T-cell (primary cell): ENCODE data around the gene RFXAP. TPM values are rescaled to one million over a fixed set of nuclear protein-coding genes. Genes with fewer than 3 reads are reported as not detected.

ENCODE experiments used
- ATAC-seq, 4 experiments: fragments of 200-7000 bp in 3 of 4; fragments of 150-1000 bp in 1 of 4; cut with Tn5 transposase; replicated peaks in 1 of 4; 1 replicate in 3 of 4; 2 replicates in 1 of 4; pipeline ENCODE4 v1.10.0; 2021; ENCODE audit warnings: moderate library complexity in 3 of 4, mild to moderate bottlenecking in 2 of 4, moderate number of reproducible peaks in 1 of 4
- CTCF ChIA-PET, 2 donors: fragments of 300-600 bp; sonication (Branson Sonifier 250); formaldehyde crosslinking; loops; one replicate each; lab custom pipeline; 2022; ENCODE audit warnings: antibody characterized with exemption in 2 of 2; lab: Charles Lee
- POLR2A ChIA-PET, 2 donors: fragments of 300-600 bp; sonication (Branson Sonifier 250); formaldehyde crosslinking; loops; one replicate each; lab custom pipeline; 2022; ENCODE audit warnings: antibody characterized with exemption in 2 of 2; lab: Charles Lee
- DNase-seq, 35 experiments: peaks; one replicate each; pipeline versions ENCODE4 v3.0.0 to v3.0.0-alpha.2; 2013 to 2023
- H3K27ac ChIP-seq: one replicate; pipeline ENCODE4 v1.5.1; 2013; ENCODE audit warnings: low read length
- H3K27me3 ChIP-seq, 2 experiments: replicated peaks in 1 of 2; 1 replicate in 1 of 2; 2 replicates in 1 of 2; pipeline versions ENCODE4 v1.6.1 to v1.7.0; 2013; ENCODE audit warnings: low read length in 1 of 2, mixed read lengths in 1 of 2; ENCODE audit not compliant: control insufficient read depth in 2 of 2, insufficient read depth in 2 of 2; ENCODE audit errors: extremely low read depth in 1 of 2
- H3K36me3 ChIP-seq, 2 donors: 1 replicate in 1 of 2; 2 replicates in 1 of 2; pipeline versions ENCODE4 v1.6.1 to v1.7.0; 2013; ENCODE audit warnings: low read length in 1 of 2; ENCODE audit not compliant: control insufficient read depth in 2 of 2, insufficient read depth in 1 of 2; ENCODE audit errors: extremely low read depth in 1 of 2
- H3K4me1 ChIP-seq, 2 experiments: 1 replicate in 1 of 2; 2 replicates in 1 of 2; pipeline versions ENCODE4 v1.6.1 to v1.7.0; 2013; ENCODE audit warnings: low read length in 2 of 2, mixed read lengths in 1 of 2; ENCODE audit not compliant: insufficient read depth in 2 of 2, control insufficient read depth in 1 of 2; ENCODE audit errors: extremely low read depth in 1 of 2
- H3K4me3 ChIP-seq, 2 donors: 1 replicate in 1 of 2; 2 replicates in 1 of 2; pipeline versions ENCODE4 v1.5.1 to v1.7.0; 2013; ENCODE audit warnings: mild to moderate bottlenecking in 2 of 2, low read length in 1 of 2, moderate library complexity in 1 of 2; ENCODE audit not compliant: control insufficient read depth in 1 of 2; ENCODE audit errors: extremely low read depth in 1 of 2
- H3K9me3 ChIP-seq: 2 replicates; pipeline ENCODE4 v1.7.0; 2013
- H3K27ac Mint-ChIP-seq, 2 donors: one replicate each; pipeline ENCODE4 v1.8.0; 2020 to 2021; ENCODE audit warnings: mild to moderate bottlenecking in 2 of 2, mixed read lengths in 2 of 2
- H3K27me3 Mint-ChIP-seq, 2 donors: one replicate each; pipeline ENCODE4 v1.8.0; 2021 to 2022; ENCODE audit warnings: mixed read lengths in 2 of 2
- H3K36me3 Mint-ChIP-seq: one replicate; pipeline ENCODE4 v1.8.0; 2021; ENCODE audit warnings: mixed read lengths
- H3K4me1 Mint-ChIP-seq, 3 donors: one replicate each; pipeline ENCODE4 v1.8.0; 2020 to 2022; ENCODE audit warnings: mixed read lengths in 3 of 3, mild to moderate bottlenecking in 1 of 3
- H3K4me3 Mint-ChIP-seq, 3 donors: one replicate each; pipeline ENCODE4 v1.8.0; 2020 to 2022; ENCODE audit warnings: mild to moderate bottlenecking in 3 of 3, mixed read lengths in 3 of 3, moderate library complexity in 3 of 3
- H3K9me3 Mint-ChIP-seq, 3 donors: one replicate each; pipeline ENCODE4 v1.8.0; 2020 to 2022; ENCODE audit warnings: mixed read lengths in 3 of 3
- WGBS: methylation state at CpG from one replicate; pipeline ENCODE4 v1.1.5; 2013; ENCODE audit warnings: missing lambda C conversion rate; ENCODE audit not compliant: insufficient coverage; 5-methylcytosine and 5-hydroxymethylcytosine counted together
- total RNA-seq, 35 experiments: library from RNA in 6 of 35; stranded (reverse) in 6 of 35; fragments of 120-200 nt in 1 of 35; gene quantifications; one replicate each; pipeline versions ENCODE4 v1.2.1 to v1.2.4 and lab custom pipeline; 2013 to 2026

The RFXAP gene, protein sequence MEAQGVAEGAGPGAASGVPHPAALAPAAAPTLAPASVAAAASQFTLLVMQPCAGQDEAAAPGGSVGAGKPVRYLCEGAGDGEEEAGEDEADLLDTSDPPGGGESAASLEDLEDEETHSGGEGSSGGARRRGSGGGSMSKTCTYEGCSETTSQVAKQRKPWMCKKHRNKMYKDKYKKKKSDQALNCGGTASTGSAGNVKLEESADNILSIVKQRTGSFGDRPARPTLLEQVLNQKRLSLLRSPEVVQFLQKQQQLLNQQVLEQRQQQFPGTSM
- 10 to 100 TPM in 2 of 5 donors, 1 to 10 TPM in 3; 6.5 to 13.4 (median 9.0) TPM for total RNA-seq
- total RNA-seq (2013) = 6.3 TPM
- total RNA-seq (lab: John Stamatoyannopoulos, UW) = 2.3 to 14.8 (median 5.8) reads per million in 29 experiments

DNA sequence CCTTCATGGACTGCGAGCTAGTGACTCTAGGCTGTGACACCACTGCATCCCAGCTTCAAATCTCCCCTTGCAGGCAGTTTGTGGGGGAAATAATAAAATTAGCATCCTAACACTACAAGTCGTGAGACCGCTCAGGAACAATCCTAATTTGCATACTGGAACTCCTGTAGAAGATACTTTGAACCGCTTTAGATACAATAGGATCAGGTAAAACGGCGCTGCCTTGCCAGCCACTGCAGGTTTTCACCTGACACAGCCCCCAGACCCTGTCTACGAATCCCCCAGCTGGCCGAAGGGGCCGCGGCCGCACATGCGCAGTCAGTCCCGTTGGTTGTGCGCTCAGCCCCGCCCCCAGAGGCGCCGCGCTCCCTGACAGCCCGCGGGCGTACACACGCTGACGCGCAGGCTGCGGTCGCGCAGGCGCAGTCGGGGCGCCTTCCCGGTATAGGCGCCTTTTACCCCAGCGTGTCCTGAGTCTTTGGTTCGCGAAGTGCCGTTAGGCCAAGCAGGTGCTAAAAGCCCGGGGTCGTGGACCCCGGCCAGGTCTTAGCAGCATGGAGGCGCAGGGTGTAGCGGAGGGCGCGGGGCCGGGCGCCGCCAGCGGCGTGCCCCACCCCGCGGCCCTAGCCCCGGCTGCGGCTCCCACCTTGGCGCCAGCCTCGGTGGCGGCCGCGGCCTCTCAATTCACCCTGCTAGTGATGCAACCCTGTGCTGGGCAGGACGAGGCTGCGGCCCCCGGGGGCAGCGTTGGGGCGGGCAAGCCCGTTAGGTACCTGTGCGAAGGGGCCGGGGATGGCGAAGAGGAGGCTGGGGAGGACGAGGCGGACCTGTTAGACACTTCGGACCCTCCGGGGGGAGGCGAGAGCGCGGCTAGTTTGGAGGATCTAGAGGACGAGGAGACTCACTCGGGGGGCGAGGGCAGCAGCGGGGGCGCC lies at the start of gene RFXAP:
Gene RFXAP, plus strand, starts transcription at position 419 of the 935 bp plus-strand sequence. Its CDS starts 136 bp downstream, at position 555.
- peaks cover 50 to 52% (median 52%) of the 10 kb centered on the region in 3 donors for H3K4me1 Mint-ChIP-seq
- DNase-seq (peak; percentile 78 to 96 (median 88)), ATAC-seq (peak; percentile 92 to 96 (median 95))
- peak within 1 kb of the TSS; percentile 85 to 94 for H3K4me3 ChIP-seq
- H3K27me3 Mint-ChIP-seq = no peaks in the 10 kb centered on the region
- no peaks in the 10 kb centered on the region for H3K36me3 ChIP-seq
- no peaks in the 10 kb centered on the region for H3K9me3 ChIP-seq
- H3K4me3 Mint-ChIP-seq = peak within 1 kb of the TSS; percentile 88 to 95 (median 89)
- H3K36me3 Mint-ChIP-seq = no peaks in the 10 kb centered on the region
- under 1% methylated on average over 72 of the region's 78 CpGs for WGBS
- H3K27ac ChIP-seq = peak within 1 kb of the TSS; percentile 73
- no peaks in the 10 kb centered on the region for H3K9me3 Mint-ChIP-seq
- ChIA-PET POLR2A (no interaction called here), CTCF (no interaction called here)
- H3K27ac Mint-ChIP-seq = peak within 1 kb of the TSS; percentile 93 to 94
- no peaks in the 10 kb centered on the region for H3K27me3 ChIP-seq
- peaks cover 13 to 25% of the 10 kb centered on the region in 2 experiments for H3K4me1 ChIP-seq

DNA sequence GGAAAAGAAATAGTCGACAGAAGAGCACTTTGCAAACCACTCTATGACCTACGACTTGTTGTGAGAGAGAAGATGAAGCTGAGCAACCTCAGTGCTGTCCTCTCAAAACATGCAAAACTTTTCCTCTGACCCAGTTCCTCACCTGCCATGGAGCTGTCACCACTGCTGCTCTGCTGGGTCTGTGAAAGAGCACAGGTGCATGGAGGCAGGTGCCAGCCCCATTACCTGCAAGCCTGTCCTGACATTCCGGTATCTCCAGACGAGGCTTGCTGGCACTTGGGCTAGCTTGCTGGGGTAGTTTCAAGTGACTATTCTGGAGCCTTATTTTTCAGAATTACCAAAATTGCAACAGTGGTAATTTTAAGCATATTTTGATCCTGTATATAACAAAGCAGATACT lies 49.5 kb upstream of the RFXAP start:
- peaks cover 12 to 14% (median 13%) of the 10 kb centered on the region in 3 donors for H3K9me3 Mint-ChIP-seq
- no peaks in the 10 kb centered on the region for H3K4me1 Mint-ChIP-seq
- no peaks in the 10 kb centered on the region for H3K36me3 Mint-ChIP-seq
- H3K4me1 ChIP-seq = no peaks in the 10 kb centered on the region
- no peak overlapping the region for H3K4me3 ChIP-seq
- WGBS = 100% methylated on average over 1 of the region's 4 CpGs
- ChIA-PET POLR2A (no interaction called here), CTCF (no interaction called here)
- H3K27ac Mint-ChIP-seq = no peak overlapping the region
- ATAC-seq (no peak), DNase-seq (no peak)
- peaks cover 0 to 2% of the 10 kb centered on the region in 2 experiments for H3K27me3 ChIP-seq
- no peak overlapping the region for H3K27ac ChIP-seq
- H3K9me3 ChIP-seq = no peaks in the 10 kb centered on the region
- H3K4me3 Mint-ChIP-seq = no peak overlapping the region
- H3K27me3 Mint-ChIP-seq = peaks cover 18 to 24% of the 10 kb centered on the region in 2 donors
- no peaks in the 10 kb centered on the region for H3K36me3 ChIP-seq

GRCh38 chr13:36770741-36771140 lies 48.3 kb upstream of the RFXAP start:
- ChIA-PET CTCF (no interaction called here), POLR2A (no interaction called here)
- Mint-ChIP-seq H3K9me3 (peaks cover 12 to 14% (median 13%) of the 10 kb centered on the region in 3 donors), H3K4me1 (no peaks in the 10 kb centered on the region), H3K27me3 (peaks cover 17 to 22% of the 10 kb centered on the region in 2 donors), H3K4me3 (no peak overlapping the region), H3K36me3 (no peaks in the 10 kb centered on the region), H3K27ac (no peak overlapping the region)
- H3K27ac ChIP-seq = no peak overlapping the region
- no peaks in the 10 kb centered on the region for H3K9me3 ChIP-seq
- WGBS = 67% methylated on average over 1 of the region's 2 CpGs
- no peak overlapping the region for H3K4me3 ChIP-seq
- H3K4me1 ChIP-seq = no peaks in the 10 kb centered on the region
- peaks cover 0 to 2% of the 10 kb centered on the region in 2 experiments for H3K27me3 ChIP-seq
- ATAC-seq = no peak
- DNase-seq = no peak
- no peaks in the 10 kb centered on the region for H3K36me3 ChIP-seq

GRCh38 chr13:36772853-36773252 lies 46.2 kb upstream of the RFXAP start:
- Histone ChIP-seq H3K27ac (no peak overlapping the region), H3K36me3 (no peaks in the 10 kb centered on the region), H3K4me1 (no peaks in the 10 kb centered on the region), H3K9me3 (no peaks in the 10 kb centered on the region), H3K4me3 (no peak overlapping the region), H3K27me3 (peaks cover 0 to 3% of the 10 kb centered on the region in 2 experiments)
- ChIA-PET POLR2A (no interaction called here), CTCF (no interaction called here)
- Mint-ChIP-seq H3K27ac (no peak overlapping the region), H3K9me3 (no peaks in the 10 kb centered on the region), H3K27me3 (peaks cover 16 to 39% of the 10 kb centered on the region in 2 donors), H3K4me1 (no peaks in the 10 kb centered on the region), H3K4me3 (no peak overlapping the region), H3K36me3 (no peaks in the 10 kb centered on the region)
- ATAC-seq = no peak
- no peak for DNase-seq

- H3K36me3 Mint-ChIP-seq = no peaks in the 10 kb centered on the region
- WGBS = 87% methylated on average over 3 of the region's 5 CpGs
- Histone ChIP-seq H3K36me3 (no peaks in the 10 kb centered on the region), H3K9me3 (no peaks in the 10 kb centered on the region), H3K27me3 (peaks cover 0 to 5% of the 10 kb centered on the region in 2 experiments), H3K4me3 (no peak overlapping the region), H3K27ac (no peak overlapping the region), H3K4me1 (no peaks in the 10 kb centered on the region)
- ATAC-seq (no peak), DNase-seq (no peak)
- no peaks in the 10 kb centered on the region for H3K9me3 Mint-ChIP-seq
- peaks cover 24 to 41% of the 10 kb centered on the region in 2 donors for H3K27me3 Mint-ChIP-seq
- H3K4me3 Mint-ChIP-seq = no peak overlapping the region
- ChIA-PET CTCF (no interaction called here), POLR2A (no interaction called here)
- no peak overlapping the region for H3K27ac Mint-ChIP-seq
- no peaks in the 10 kb centered on the region for H3K4me1 Mint-ChIP-seq
Observed at GRCh38 chr13:36774931-36775330, 44.1 kb upstream of the RFXAP start.

DNA sequence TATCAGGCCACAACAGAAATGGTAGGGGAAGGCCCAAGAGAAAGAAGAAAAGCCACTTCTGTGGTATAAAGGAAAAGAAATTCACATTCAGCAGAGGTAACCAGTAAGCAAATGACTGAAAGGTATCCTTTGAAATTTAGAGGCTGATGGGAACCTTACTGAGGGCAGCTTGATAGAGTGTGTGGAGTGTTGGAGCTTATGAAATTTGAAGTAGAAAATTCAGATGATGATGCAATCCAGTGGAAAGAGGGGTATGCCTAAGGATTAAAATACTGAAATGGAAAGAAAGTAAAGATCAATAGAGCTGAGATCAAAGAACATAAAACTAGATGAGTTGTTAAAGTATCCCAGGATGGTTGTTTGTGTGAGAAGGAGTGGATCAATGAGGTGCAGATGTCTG lies 42.8 kb upstream of the RFXAP start:
- DNase-seq (no peak), ATAC-seq (no peak)
- POLR2A ChIA-PET = no interaction called here
- H3K36me3 Mint-ChIP-seq = no peaks in the 10 kb centered on the region
- CTCF ChIA-PET = no interaction called here
- no peaks in the 10 kb centered on the region for H3K4me1 Mint-ChIP-seq
- H3K4me3 Mint-ChIP-seq = no peak overlapping the region
- no peaks in the 10 kb centered on the region for H3K9me3 ChIP-seq
- H3K36me3 ChIP-seq = no peaks in the 10 kb centered on the region
- H3K9me3 Mint-ChIP-seq = no peaks in the 10 kb centered on the region
- H3K27me3 Mint-ChIP-seq = peaks cover 24 to 41% of the 10 kb centered on the region in 2 donors
- no peak overlapping the region for H3K27ac Mint-ChIP-seq
- no peaks in the 10 kb centered on the region for H3K4me1 ChIP-seq
- H3K27me3 ChIP-seq = peaks cover 0 to 8% of the 10 kb centered on the region in 2 experiments
- H3K4me3 ChIP-seq = no peak overlapping the region
- H3K27ac ChIP-seq = no peak overlapping the region
